MM.1S (cell line): ENCODE data around the gene TRPV5.

Experiments used
- DNase-seq: peaks from one replicate; pipeline ENCODE4 v3.0.0-alpha.2; 2015
- H2AFZ ChIP-seq: fragments of 300-600 bp; sonication (generic); 2 replicates; pipeline ENCODE4 v1.6.0; 2016; ENCODE audit warnings: antibody characterized with exemption, low read length
- H3F3A ChIP-seq: fragments of 300-600 bp; sonication (generic); 2 replicates; pipeline ENCODE4 v1.6.1; 2016; ENCODE audit warnings: mild to moderate bottlenecking, antibody characterized with exemption, low read length, moderate library complexity, mixed read lengths; ENCODE audit not compliant: insufficient read depth
- H3K27ac ChIP-seq: fragments of 300-600 bp; sonication (generic); 2 replicates; pipeline ENCODE4 v1.5.1; 2016; ENCODE audit warnings: mild to moderate bottlenecking, low read length
- H3K27me3 ChIP-seq: fragments of 300-600 bp; sonication (generic); replicated peaks from 2 replicates; pipeline ENCODE4 v1.6.0; 2016; ENCODE audit warnings: low read length; ENCODE audit not compliant: insufficient read depth
- H3K36me3 ChIP-seq: fragments of 300-600 bp; sonication (generic); replicated peaks from 2 replicates; pipeline ENCODE4 v1.6.1; 2016; ENCODE audit warnings: mild to moderate bottlenecking, low read length, mixed read lengths; ENCODE audit not compliant: insufficient read depth
- H3K4me1 ChIP-seq: fragments of 300-600 bp; sonication (generic); 2 replicates; pipeline ENCODE4 v1.6.1; 2016; ENCODE audit warnings: low read length, mixed read lengths
- H3K4me2 ChIP-seq: fragments of 300-600 bp; sonication (generic); 2 replicates; pipeline ENCODE4 v1.6.0; 2016; ENCODE audit warnings: low read depth, low read length
- H3K4me3 ChIP-seq: fragments of 300-600 bp; sonication (generic); 2 replicates; pipeline ENCODE4 v1.5.1; 2016; ENCODE audit warnings: low read length, mixed read lengths
- H3K79me2 ChIP-seq: fragments of 300-600 bp; sonication (generic); 2 replicates; pipeline ENCODE4 v1.6.1; 2016; ENCODE audit warnings: mixed run types, low read length, mixed read lengths
- H3K9ac ChIP-seq: fragments of 300-600 bp; sonication (generic); 2 replicates; pipeline ENCODE4 v1.6.1; 2016; ENCODE audit warnings: low read length, mixed read lengths
- H3K9me2 ChIP-seq: fragments of 300-600 bp; sonication (generic); replicated peaks from 2 replicates; pipeline ENCODE4 v1.6.1; 2016; ENCODE audit warnings: mild to moderate bottlenecking, low read length, mixed read lengths; ENCODE audit not compliant: insufficient read depth
- H3K9me3 ChIP-seq: fragments of 300-600 bp; sonication (generic); replicated peaks from 2 replicates; pipeline ENCODE4 v1.6.1; 2016; ENCODE audit warnings: mild to moderate bottlenecking, low read length, mixed read lengths; ENCODE audit not compliant: insufficient read depth
- H4K20me1 ChIP-seq: fragments of 300-600 bp; sonication (generic); 2 replicates; pipeline ENCODE4 v1.6.1; 2016; ENCODE audit warnings: mild to moderate bottlenecking, low read length, moderate library complexity, mixed read lengths; ENCODE audit not compliant: insufficient read depth
- EZH2 ChIP-seq: fragments of 300-600 bp; sonication (generic); optimal IDR thresholded peaks from 2 replicates; pipeline ENCODE3; 2017; ENCODE audit warnings: low read depth, mild to moderate bottlenecking, antibody characterized with exemption, low read length, mixed read lengths
- EZH2phosphoT487 ChIP-seq: fragments of 300-600 bp; sonication (generic); IDR thresholded peaks from 2 replicates; pipeline ENCODE4 v1.6.1; 2018; ENCODE audit warnings: antibody characterized with exemption, low read length
- TF ChIP-seq, protein P1 (sequence below): fragments of 300-600 bp; sonication (generic); IDR thresholded peaks from 2 replicates; pipeline ENCODE4 v1.5.1; 2016; ENCODE audit warnings: antibody characterized with exemption, low read length, mixed read lengths

The TRPV5 gene

DNA sequence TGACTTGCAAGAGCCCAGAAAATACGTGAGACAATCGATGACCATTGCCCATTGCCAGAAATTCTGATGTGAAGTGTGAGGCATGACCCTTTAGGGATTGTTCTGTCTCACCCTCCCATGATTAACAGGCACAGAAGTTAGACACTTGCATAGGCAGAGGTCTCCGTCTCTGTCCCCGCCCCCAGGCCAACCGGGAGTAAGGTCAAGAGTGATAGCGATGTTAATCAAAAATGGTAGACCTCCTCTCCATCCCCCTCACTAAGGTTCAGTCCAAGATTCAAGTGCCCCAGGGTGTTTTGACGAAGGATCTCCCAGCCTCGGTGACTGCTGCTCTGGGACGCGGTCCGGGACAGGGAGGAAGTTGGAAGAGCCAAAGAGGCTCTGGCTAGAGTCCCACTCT lies 25.3 kb downstream of the TRPV5 start:
- no peak overlapping the region for H3K4me3 ChIP-seq
- H3K27ac ChIP-seq, result no peak overlapping the region
- H2AFZ ChIP-seq, result no peak overlapping the region
- 0 out of 2 replicates have a peak, but pooled peaks cover 8% of the 10 kb centered on the region for H3K4me1 ChIP-seq
- H3K27me3 ChIP-seq, result no peaks in the 10 kb centered on the region
- H3K36me3 ChIP-seq, result no peaks in the 10 kb centered on the region
- H3K9ac ChIP-seq, result no peak overlapping the region
- TF ChIP-seq EZH2phosphoT487 (no peak), EZH2 (no peak)
- TF ChIP-seq, protein P1, sequence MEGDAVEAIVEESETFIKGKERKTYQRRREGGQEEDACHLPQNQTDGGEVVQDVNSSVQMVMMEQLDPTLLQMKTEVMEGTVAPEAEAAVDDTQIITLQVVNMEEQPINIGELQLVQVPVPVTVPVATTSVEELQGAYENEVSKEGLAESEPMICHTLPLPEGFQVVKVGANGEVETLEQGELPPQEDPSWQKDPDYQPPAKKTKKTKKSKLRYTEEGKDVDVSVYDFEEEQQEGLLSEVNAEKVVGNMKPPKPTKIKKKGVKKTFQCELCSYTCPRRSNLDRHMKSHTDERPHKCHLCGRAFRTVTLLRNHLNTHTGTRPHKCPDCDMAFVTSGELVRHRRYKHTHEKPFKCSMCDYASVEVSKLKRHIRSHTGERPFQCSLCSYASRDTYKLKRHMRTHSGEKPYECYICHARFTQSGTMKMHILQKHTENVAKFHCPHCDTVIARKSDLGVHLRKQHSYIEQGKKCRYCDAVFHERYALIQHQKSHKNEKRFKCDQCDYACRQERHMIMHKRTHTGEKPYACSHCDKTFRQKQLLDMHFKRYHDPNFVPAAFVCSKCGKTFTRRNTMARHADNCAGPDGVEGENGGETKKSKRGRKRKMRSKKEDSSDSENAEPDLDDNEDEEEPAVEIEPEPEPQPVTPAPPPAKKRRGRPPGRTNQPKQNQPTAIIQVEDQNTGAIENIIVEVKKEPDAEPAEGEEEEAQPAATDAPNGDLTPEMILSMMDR, result no peak
- H3K4me2 ChIP-seq, result no peak overlapping the region
- no peaks in the 10 kb centered on the region for H3K9me3 ChIP-seq
- no peak for DNase-seq
- H4K20me1 ChIP-seq, result no peaks in the 10 kb centered on the region
- no peaks in the 10 kb centered on the region for H3K79me2 ChIP-seq
- H3K9me2 ChIP-seq, result no peaks in the 10 kb centered on the region
- H3F3A ChIP-seq, result no peaks in the 10 kb centered on the region

DNA sequence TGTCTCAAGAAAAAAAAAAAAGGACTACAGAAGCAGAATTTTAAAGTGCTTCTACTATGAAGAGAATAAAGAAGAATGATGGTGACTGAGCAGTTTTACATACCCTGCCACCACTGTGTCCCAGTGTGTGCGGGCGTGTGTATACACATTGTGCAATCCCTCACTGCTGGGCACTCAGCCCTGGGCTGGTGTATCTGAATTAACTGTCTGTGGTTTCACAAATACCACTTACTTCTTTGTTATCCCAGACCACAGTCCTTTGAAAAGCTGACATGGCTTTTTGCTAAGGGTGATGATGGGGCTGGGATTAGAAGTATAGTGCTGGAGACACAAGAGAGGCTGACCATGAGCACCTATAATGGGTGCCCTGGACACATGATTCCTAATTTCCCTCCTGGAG lies 26.9 kb downstream of the TRPV5 start:
- Histone ChIP-seq H2AFZ (no peak overlapping the region), H3K4me1 (0 out of 2 replicates have a peak, but pooled peaks cover 8% of the 10 kb centered on the region), H3K9ac (no peak overlapping the region), H3K79me2 (no peaks in the 10 kb centered on the region), H3K36me3 (no peaks in the 10 kb centered on the region), H3K4me3 (no peak overlapping the region), H3K27me3 (no peaks in the 10 kb centered on the region), H3K9me2 (no peaks in the 10 kb centered on the region), H3K9me3 (no peaks in the 10 kb centered on the region), H3F3A (no peaks in the 10 kb centered on the region), H4K20me1 (no peaks in the 10 kb centered on the region), H3K4me2 (no peak overlapping the region), H3K27ac (no peak overlapping the region)
- TF ChIP-seq EZH2 (no peak), EZH2phosphoT487 (no peak)
- TF ChIP-seq, protein P1, result no peak
- peak; percentile 74 for DNase-seq

DNA sequence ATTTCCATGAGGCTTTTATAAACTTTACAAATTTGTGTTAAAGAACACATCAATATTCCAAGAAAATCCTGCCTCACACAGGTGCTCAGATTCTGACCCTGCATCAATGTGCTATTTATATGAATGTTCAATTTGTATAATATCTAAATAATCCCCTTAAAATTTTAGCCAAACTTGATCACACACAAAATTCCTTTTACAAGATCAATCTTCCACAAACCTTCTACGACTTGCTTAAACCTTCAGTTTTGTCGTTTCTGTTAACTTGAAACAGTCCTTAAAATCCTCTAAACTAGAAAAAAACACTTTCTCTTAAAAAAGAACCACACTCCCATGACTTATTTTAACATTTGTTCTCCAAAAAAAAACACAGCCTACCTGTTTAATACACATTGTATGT lies 27.8 kb downstream of the TRPV5 start:
- Histone ChIP-seq H3K4me2 (no peak overlapping the region), H3K4me3 (no peak overlapping the region), H3K9me2 (no peaks in the 10 kb centered on the region), H3K79me2 (no peaks in the 10 kb centered on the region), H3F3A (no peaks in the 10 kb centered on the region), H2AFZ (no peak overlapping the region), H3K9me3 (no peaks in the 10 kb centered on the region), H3K4me1 (0 out of 2 replicates have a peak, but pooled peaks cover 8% of the 10 kb centered on the region), H4K20me1 (no peaks in the 10 kb centered on the region), H3K36me3 (no peaks in the 10 kb centered on the region), H3K27me3 (no peaks in the 10 kb centered on the region), H3K27ac (no peak overlapping the region), H3K9ac (no peak overlapping the region)
- TF ChIP-seq EZH2phosphoT487 (no peak), EZH2 (no peak)
- DNase-seq, result no peak

DNA sequence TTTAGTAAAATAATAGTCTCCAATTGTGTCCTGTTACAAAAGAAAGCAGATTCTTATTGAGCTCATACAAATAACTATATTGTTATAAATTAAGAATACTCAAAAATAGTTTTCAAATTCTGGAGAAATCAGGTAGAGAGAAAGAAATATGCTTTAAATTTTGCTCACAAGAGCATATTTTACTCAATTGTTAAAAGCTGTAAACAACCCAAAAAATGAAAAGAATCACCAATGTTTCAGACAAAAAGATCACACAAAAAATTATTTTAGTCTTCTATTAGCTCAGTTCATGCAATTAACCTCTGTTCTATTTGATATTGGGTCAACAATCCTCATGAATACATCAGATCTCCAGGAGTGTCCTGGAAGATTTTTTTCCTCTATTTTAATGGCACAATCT lies 29.4 kb downstream of the TRPV5 start:
- H3K27ac ChIP-seq, result no peak overlapping the region
- H3K9ac ChIP-seq, result no peak overlapping the region
- no peak overlapping the region for H2AFZ ChIP-seq
- H3K9me3 ChIP-seq, result no peaks in the 10 kb centered on the region
- H3K4me2 ChIP-seq, result no peak overlapping the region
- H3K27me3 ChIP-seq, result no peaks in the 10 kb centered on the region
- H3K36me3 ChIP-seq, result no peaks in the 10 kb centered on the region
- no peaks in the 10 kb centered on the region for H3F3A ChIP-seq
- TF ChIP-seq, protein P1, result no peak
- TF ChIP-seq EZH2phosphoT487 (no peak), EZH2 (no peak)
- H3K9me2 ChIP-seq, result no peaks in the 10 kb centered on the region
- H3K79me2 ChIP-seq, result no peaks in the 10 kb centered on the region
- DNase-seq, result no peak
- H3K4me3 ChIP-seq, result no peak overlapping the region
- no peaks in the 10 kb centered on the region for H4K20me1 ChIP-seq
- H3K4me1 ChIP-seq, result 0 out of 2 replicates have a peak, but pooled peaks cover 8% of the 10 kb centered on the region
